A673 (cell line): ENCODE data around the gene CHD9. TPM values are rescaled to one million over a fixed set of nuclear protein-coding genes. Genes with fewer than 3 reads are reported as not detected.

Experiments used
- BruUV-seq: library from RNA; stranded (reverse); fragments of 400-500 nt; replicated peaks from 2 replicates; lab custom pipeline; 2021; lab: Mats Ljungman, UMichigan
- CTCF ChIA-PET: fragments of 300-600 bp; sonication (Branson Sonifier 250); formaldehyde crosslinking; loops from one replicate; lab custom pipeline; 2022; ENCODE audit warnings: antibody characterized with exemption; lab: Charles Lee
- POLR2A ChIA-PET: fragments of 300-600 bp; sonication (Branson Sonifier 250); formaldehyde crosslinking; loops from one replicate; lab custom pipeline; 2022; ENCODE audit warnings: antibody characterized with exemption; ENCODE audit not compliant: low non-redundant PET; lab: Charles Lee
- DNase-seq: peaks from one replicate; pipeline ENCODE4 v3.0.0-alpha.2; 2015; ENCODE audit warnings: low spot score
- H3K27ac ChIP-seq: fragments of 200-600 bp; sonication (generic); 2 replicates; pipeline ENCODE4 v1.5.1; 2016; ENCODE audit warnings: mixed run types, low read depth, mild to moderate bottlenecking, mixed read lengths, antibody characterized with exemption, low read length; ENCODE audit not compliant: poor library complexity, severe bottlenecking
- H3K27me3 ChIP-seq: fragments of 200-600 bp; sonication (generic); replicated peaks from 2 replicates; pipeline ENCODE4 v1.6.1; 2017; ENCODE audit warnings: mixed run types, low read depth, mild to moderate bottlenecking, mixed read lengths, antibody characterized with exemption, low read length; ENCODE audit not compliant: insufficient read depth, poor library complexity
- H3K36me3 ChIP-seq: fragments of 200-600 bp; sonication (generic); 2 replicates; pipeline ENCODE4 v1.6.1; 2016; ENCODE audit warnings: mixed run types, mild to moderate bottlenecking, mixed read lengths, antibody characterized with exemption, low read length; ENCODE audit not compliant: insufficient read depth, poor library complexity, severe bottlenecking
- H3K4me1 ChIP-seq: fragments of 200-600 bp; sonication (generic); 2 replicates; pipeline ENCODE4 v1.6.1; 2017; ENCODE audit warnings: mixed run types, mild to moderate bottlenecking, mixed read lengths, antibody characterized with exemption, low read length; ENCODE audit not compliant: insufficient read depth, poor library complexity, severe bottlenecking
- H3K4me3 ChIP-seq: fragments of 200-600 bp; sonication (generic); 2 replicates; pipeline ENCODE4 v1.5.1; 2016; ENCODE audit warnings: low read depth, mixed run types, mild to moderate bottlenecking, mixed read lengths, low read length; ENCODE audit not compliant: poor library complexity, severe bottlenecking
- H3K9me3 ChIP-seq: fragments of 200-600 bp; sonication (generic); 2 replicates; pipeline ENCODE4 v1.6.1; 2016; ENCODE audit warnings: mixed run types, low read depth, mild to moderate bottlenecking, mixed read lengths, antibody characterized with exemption, low read length; ENCODE audit not compliant: poor library complexity, severe bottlenecking
- CTCF ChIP-seq: fragments of 300-800, 200-600 bp; sonication (generic); conservative IDR thresholded peaks from 2 replicates; pipeline ENCODE4 v1.5.1; 2017; ENCODE audit warnings: low read depth, mild to moderate bottlenecking, antibody characterized with exemption, low read length, moderate library complexity, mixed read lengths
- EZH2 ChIP-seq: fragments of 200-600 bp; sonication (generic); IDR thresholded peaks from 2 replicates; pipeline ENCODE4 v1.6.1; 2017; ENCODE audit warnings: borderline replicate concordance, low read depth, mild to moderate bottlenecking, mixed read lengths, antibody characterized with exemption, low read length; ENCODE audit not compliant: poor library complexity, severe bottlenecking
- intact Hi-C: fragments of 100-400 bp; cut with micrococcal nuclease; formaldehyde crosslinking; loops from one replicate; pipeline ENCODE4 v1.10.0; 2022; ENCODE audit not compliant: unreplicated experiment
- total RNA-seq: library from RNA; stranded (reverse); gene quantifications from 2 replicates; pipeline ENCODE4 v1.2.3, GENCODE V29; 2021

Gene CHD9
- total RNA-seq, 1 experiment from 2014 or later: 76.8 TPM

GRCh38 chr16:53099318-53100130, 44.7 kb downstream of the CHD9 start:
- no TSS peak for BruUV-seq
- CTCF ChIA-PET: interaction anchor here (0.5 to 1.2 kb wide), 3 partner anchors 37 to 306 kb away, joined by 4 to 6 read pairs (median 5); partner anchors contain the start of gene CHD9
- intact Hi-C loops: loop anchor here (1.0 kb wide), 1 partner anchor 44 kb away; no protein-coding TSS in a partner anchor
- Histone ChIP-seq H3K27me3 (no peaks in the 10 kb centered on the region), H3K27ac (peak overlapping the region; percentile 92), H3K9me3 (no peaks in the 10 kb centered on the region), H3K4me1 (peaks cover 54% of the 10 kb centered on the region), H3K4me3 (peak overlapping the region; percentile 49), H3K36me3 (no peaks in the 10 kb centered on the region)
- POLR2A ChIA-PET: interaction anchor here (1.7 kb wide), 1 partner anchor 13 kb away, joined by 7 read pairs; no protein-coding TSS in a partner anchor
- DNase-seq: peak; percentile 87
- no peak for TF ChIP-seq CTCF
- TF ChIP-seq EZH2: no peak

- TF ChIP-seq CTCF (no peak), EZH2 (no peak)
- no peaks in the 10 kb centered on the region for H3K27me3 ChIP-seq
- H3K27ac ChIP-seq: peak overlapping the region; percentile 92
- intact Hi-C loops: no loop called here
- ChIA-PET POLR2A (interaction anchor here (0.5 to 0.7 kb wide), 2 partner anchors 45 to 185 kb away, joined by 4 to 5 read pairs; partner anchors contain the start of gene CHD9), CTCF (interaction anchor here (0.7 kb wide), 1 partner anchor 305 kb away, joined by 4 read pairs; no protein-coding TSS in a partner anchor)
- TSS peak; percentile 39 for BruUV-seq
- peaks cover 52% of the 10 kb centered on the region for H3K4me1 ChIP-seq
- no peaks in the 10 kb centered on the region for H3K9me3 ChIP-seq
- DNase-seq: no peak
- H3K4me3 ChIP-seq: peak overlapping the region; percentile 49
- H3K36me3 ChIP-seq: no peaks in the 10 kb centered on the region
These were observed 45.4 kb downstream of the CHD9 start for GRCh38 chr16:53100131-53100748.

GRCh38 chr16:53100889-53101288, 46.1 kb downstream of the CHD9 start:
- CTCF ChIA-PET: no interaction called here
- H3K9me3 ChIP-seq: no peaks in the 10 kb centered on the region
- BruUV-seq: no TSS peak
- intact Hi-C loops: no loop called here
- DNase-seq: no peak
- H3K27me3 ChIP-seq: no peaks in the 10 kb centered on the region
- no peak overlapping the region for H3K4me3 ChIP-seq
- H3K36me3 ChIP-seq: no peaks in the 10 kb centered on the region
- POLR2A ChIA-PET: interaction anchor here (0.7 kb wide), 1 partner anchor 46 kb away, joined by 5 read pairs; the partner anchor contains the start of gene CHD9
- TF ChIP-seq EZH2 (no peak), CTCF (no peak)
- H3K4me1 ChIP-seq: peaks cover 52% of the 10 kb centered on the region
- no peak overlapping the region for H3K27ac ChIP-seq
